Lower leg skin (tissue), 4 donors: ENCODE results near the gene BUB1. TPM values are rescaled to one million over a fixed set of nuclear protein-coding genes. Genes with fewer than 3 reads are reported as not detected.

Experiments used
- DNase-seq, 2 donors: peaks; one replicate each; pipeline ENCODE4 v3.0.0-alpha.2; 2019; ENCODE audit warnings: low spot score in 2 of 2
- H3K4me3 ChIP-seq: fragments of 200-600 bp; sonication (generic); 2 replicates; pipeline ENCODE4 v1.5.1; 2017; ENCODE audit warnings: mild to moderate bottlenecking, low read depth; ENCODE audit not compliant: poor library complexity, severe bottlenecking
- POLR2A ChIP-seq, 2 donors: fragments of 450-650 bp; IDR thresholded peaks; one replicate each; pipeline ENCODE4 v1.6.1; 2016 to 2017; ENCODE audit warnings: antibody characterized with exemption in 2 of 2, mild to moderate bottlenecking in 1 of 2, moderate library complexity in 1 of 2
- WGBS, 2 donors: methylation state at CpG; one replicate each; pipeline ENCODE4 v1.1.5; 2018; 5-methylcytosine and 5-hydroxymethylcytosine counted together
- intact Hi-C: fragments of 100-400 bp; cut with DNase I; formaldehyde crosslinking; loops from one replicate; pipeline ENCODE4 v1.15.0; 2023; ENCODE audit warnings: low total_unique reads
- total RNA-seq, 4 donors: library from RNA; depleted of rRNA; stranded (reverse); fragments of >200 nt; gene quantifications; one replicate each; pipeline ENCODE4 v1.1.0, GENCODE V29; 2016
- TF ChIP-seq, protein P1 (sequence below), 3 donors: fragments of 450-650 bp; IDR thresholded peaks; one replicate each; pipeline ENCODE4 v1.5.1; 2016; ENCODE audit warnings: antibody characterized with exemption in 3 of 3, mild to moderate bottlenecking in 3 of 3, moderate library complexity in 2 of 3

BUB1 gene
- total RNA-seq, 4 donors from 2014 or later = 1.9 to 3.9 (median 3.0) TPM

GRCh38 chr2:110674620-110675555 lies 3.0 kb downstream of the BUB1 start:
- intact Hi-C loops = no loop called here
- 51 to 67% methylated on average over 7 of the region's 7 CpGs for WGBS, 2 donors
- H3K4me3 ChIP-seq = no peak overlapping the region
- TF ChIP-seq, protein P1, sequence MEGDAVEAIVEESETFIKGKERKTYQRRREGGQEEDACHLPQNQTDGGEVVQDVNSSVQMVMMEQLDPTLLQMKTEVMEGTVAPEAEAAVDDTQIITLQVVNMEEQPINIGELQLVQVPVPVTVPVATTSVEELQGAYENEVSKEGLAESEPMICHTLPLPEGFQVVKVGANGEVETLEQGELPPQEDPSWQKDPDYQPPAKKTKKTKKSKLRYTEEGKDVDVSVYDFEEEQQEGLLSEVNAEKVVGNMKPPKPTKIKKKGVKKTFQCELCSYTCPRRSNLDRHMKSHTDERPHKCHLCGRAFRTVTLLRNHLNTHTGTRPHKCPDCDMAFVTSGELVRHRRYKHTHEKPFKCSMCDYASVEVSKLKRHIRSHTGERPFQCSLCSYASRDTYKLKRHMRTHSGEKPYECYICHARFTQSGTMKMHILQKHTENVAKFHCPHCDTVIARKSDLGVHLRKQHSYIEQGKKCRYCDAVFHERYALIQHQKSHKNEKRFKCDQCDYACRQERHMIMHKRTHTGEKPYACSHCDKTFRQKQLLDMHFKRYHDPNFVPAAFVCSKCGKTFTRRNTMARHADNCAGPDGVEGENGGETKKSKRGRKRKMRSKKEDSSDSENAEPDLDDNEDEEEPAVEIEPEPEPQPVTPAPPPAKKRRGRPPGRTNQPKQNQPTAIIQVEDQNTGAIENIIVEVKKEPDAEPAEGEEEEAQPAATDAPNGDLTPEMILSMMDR (IDR thresholded peaks at IDR 0.05) = no peak
- no peak for TF ChIP-seq POLR2A (IDR thresholded peaks at IDR 0.05)
- no peak for DNase-seq

- TF ChIP-seq, protein P1 (IDR thresholded peaks at IDR 0.05) = no peak
- no peak for TF ChIP-seq POLR2A (IDR thresholded peaks at IDR 0.05)
- intact Hi-C loops = no loop called here
- WGBS, 2 donors = 98 to 100% methylated on average over 4 of the region's 4 CpGs
- H3K4me3 ChIP-seq = no peak overlapping the region
- DNase-seq = no peak
These were observed 4.7 kb downstream of the BUB1 start for GRCh38 chr2:110673201-110673600.

- DNase-seq = no peak
- H3K4me3 ChIP-seq = no peak overlapping the region
- intact Hi-C loops = no loop called here
- TF ChIP-seq POLR2A (IDR thresholded peaks at IDR 0.05) = no peak
- TF ChIP-seq, protein P1 (IDR thresholded peaks at IDR 0.05) = no peak
- WGBS, 2 donors = 96 to 98% methylated on average over 5 of the region's 5 CpGs
These were observed 7.0 kb downstream of the BUB1 start for GRCh38 chr2:110670826-110671225.

- intact Hi-C loops = no loop called here
- WGBS, 2 donors = 83 to 96% methylated on average over 1 of the region's 1 CpG
- DNase-seq = no peak
- TF ChIP-seq POLR2A (IDR thresholded peaks at IDR 0.05) = no peak
- TF ChIP-seq, protein P1 (IDR thresholded peaks at IDR 0.05) = no peak
- H3K4me3 ChIP-seq = no peak overlapping the region
These were observed 8.8 kb downstream of the BUB1 start for GRCh38 chr2:110669079-110669478.

GRCh38 chr2:110667071-110667470 lies 10.8 kb downstream of the BUB1 start:
- intact Hi-C loops = loop anchor here (2.0 kb wide), 1 partner anchor 14 kb away; no protein-coding TSS in a partner anchor
- WGBS, 2 donors = 64 to 71% methylated on average over 3 of the region's 3 CpGs

More at GRCh38 chr2:110667071-110667470, 10.8 kb downstream of the BUB1 start:
- no peak for TF ChIP-seq POLR2A (IDR thresholded peaks at IDR 0.05)
- TF ChIP-seq, protein P1 (IDR thresholded peaks at IDR 0.05) = no peak
- DNase-seq = no peak
- no peak overlapping the region for H3K4me3 ChIP-seq
